Upper lobe of left lung (tissue), 6 donors: Measurements from ENCODE around the gene GK. TPM values are rescaled to one million over a fixed set of nuclear protein-coding genes. Genes with fewer than 3 reads are reported as not detected.

ENCODE experiments used
- ATAC-seq, 2 donors: fragments of 200-7000 bp; cut with Tn5 transposase; one replicate each; pipeline ENCODE4 v1.9.1; 2022; ENCODE audit warnings: mild to moderate bottlenecking in 2 of 2, moderate library complexity in 2 of 2; ENCODE audit not compliant: low FRiP score in 2 of 2
- DNase-seq, 2 donors: peaks; one replicate each; pipeline ENCODE4 v3.0.0-alpha.2; 2019 to 2020
- H3K27ac ChIP-seq, 4 donors: fragments of 200-600 bp; sonication (generic); one replicate each; pipeline ENCODE4 v1.5.1; 2016 to 2019
- H3K27me3 ChIP-seq, 4 donors: fragments of 200-600 bp; sonication (generic); one replicate each; pipeline ENCODE4 v1.5.1; 2017 to 2019
- H3K36me3 ChIP-seq, 4 donors: fragments of 200-600 bp; sonication (generic); one replicate each; pipeline ENCODE4 v1.5.1; 2016 to 2019
- H3K4me1 ChIP-seq, 4 donors: fragments of 200-600 bp; sonication (generic); one replicate each; pipeline ENCODE4 v1.5.1; 2018 to 2019
- H3K4me3 ChIP-seq, 4 donors: fragments of 200-600 bp; sonication (generic); one replicate each; pipeline ENCODE4 v1.5.1; 2017 to 2019; ENCODE audit warnings: mild to moderate bottlenecking in 2 of 4, moderate library complexity in 1 of 4
- H3K9me3 ChIP-seq, 4 donors: fragments of 200-600 bp; sonication (generic); one replicate each; pipeline ENCODE4 v1.5.1; 2018 to 2019
- EP300 ChIP-seq, 4 donors: sonication (generic); formaldehyde crosslinking; IDR thresholded peaks; one replicate each; pipeline ENCODE4 v1.5.1; 2017; ENCODE audit warnings: antibody characterized with exemption in 4 of 4, control low read depth in 2 of 4
- POLR2A ChIP-seq, 4 donors: fragments of 450-650 bp; IDR thresholded peaks; one replicate each; pipeline ENCODE4 v1.5.1; 2016 to 2017; ENCODE audit warnings: antibody characterized with exemption in 4 of 4, mild to moderate bottlenecking in 2 of 4
- POLR2AphosphoS5 ChIP-seq, 2 donors: sonication (generic); formaldehyde crosslinking; IDR thresholded peaks; one replicate each; pipeline ENCODE4 v1.5.1; 2017; ENCODE audit warnings: antibody characterized with exemption in 2 of 2
- WGBS, 2 donors: methylation state at CpG; one replicate each; pipeline ENCODE4 v1.1.5; 2017 to 2018; 5-methylcytosine and 5-hydroxymethylcytosine counted together
- total RNA-seq, 6 donors: library from RNA; depleted of rRNA in 4 of 6; stranded (reverse); fragments of >200 nt in 4 of 6; gene quantifications; one replicate each; pipeline versions ENCODE4 v1.1.0 to v1.2.1, GENCODE V29; 2016 to 2021
- TF ChIP-seq, protein P1 (sequence below), 6 experiments: fragments of 450-650 bp in 4 of 6; fragments of 200-600 bp in 2 of 6; sonication (generic) in 2 of 6; IDR thresholded peaks; one replicate each; pipeline ENCODE4 v1.5.1; 2016 to 2019; ENCODE audit warnings: antibody characterized with exemption in 6 of 6
- donor health status: DM: no; HTN: no; CAD: no; lungs with moderate emphysema.
- donor health status: DM: no; HTN: yes; CAD: no; lungs with severe emphysema.

The GK gene
- total RNA-seq, 6 donors from 2014 or later = 19.6 to 63.9 (median 32.2) TPM

DNA sequence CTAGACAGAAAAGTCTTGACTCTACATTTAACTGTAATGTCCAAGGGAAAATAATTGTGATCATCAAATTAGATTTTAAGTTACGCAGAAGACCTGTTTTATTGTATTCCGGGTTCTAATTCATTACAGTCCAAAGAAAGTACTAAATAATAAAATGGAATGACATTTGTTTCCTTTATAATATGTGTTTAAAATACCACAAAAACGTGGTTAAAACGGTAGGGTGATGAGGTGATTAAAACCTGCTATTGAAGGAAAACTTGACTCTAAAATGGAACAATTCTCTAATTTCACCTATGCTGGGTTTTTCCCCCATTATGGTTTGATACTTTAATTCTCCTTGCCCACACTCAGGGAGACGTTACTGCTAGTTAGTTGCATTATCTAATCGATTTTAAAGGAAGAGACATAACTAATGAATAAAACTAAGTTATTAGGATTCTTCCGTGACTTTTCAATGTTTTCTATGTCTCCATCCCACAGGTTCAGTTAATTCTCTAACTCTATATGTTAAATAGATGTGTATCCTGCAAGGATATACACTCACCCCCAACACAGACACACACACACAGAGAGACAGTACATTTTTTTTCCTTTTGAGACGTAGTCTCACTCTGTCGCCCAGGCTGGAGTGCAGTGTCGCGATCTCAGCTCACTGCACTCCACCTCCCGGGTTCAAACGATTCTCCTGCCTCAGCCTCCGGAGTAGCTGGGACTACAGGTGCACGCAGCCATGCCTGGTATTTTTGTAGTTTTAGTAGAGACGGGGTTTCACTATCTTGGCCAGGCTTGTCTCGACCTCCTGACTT, 80.8 kb downstream of the GK start:
- H3K27me3 ChIP-seq = no peaks in the 10 kb centered on the region
- TF ChIP-seq POLR2AphosphoS5 (IDR thresholded peaks at IDR 0.05) = no peak
- TF ChIP-seq, protein P1, sequence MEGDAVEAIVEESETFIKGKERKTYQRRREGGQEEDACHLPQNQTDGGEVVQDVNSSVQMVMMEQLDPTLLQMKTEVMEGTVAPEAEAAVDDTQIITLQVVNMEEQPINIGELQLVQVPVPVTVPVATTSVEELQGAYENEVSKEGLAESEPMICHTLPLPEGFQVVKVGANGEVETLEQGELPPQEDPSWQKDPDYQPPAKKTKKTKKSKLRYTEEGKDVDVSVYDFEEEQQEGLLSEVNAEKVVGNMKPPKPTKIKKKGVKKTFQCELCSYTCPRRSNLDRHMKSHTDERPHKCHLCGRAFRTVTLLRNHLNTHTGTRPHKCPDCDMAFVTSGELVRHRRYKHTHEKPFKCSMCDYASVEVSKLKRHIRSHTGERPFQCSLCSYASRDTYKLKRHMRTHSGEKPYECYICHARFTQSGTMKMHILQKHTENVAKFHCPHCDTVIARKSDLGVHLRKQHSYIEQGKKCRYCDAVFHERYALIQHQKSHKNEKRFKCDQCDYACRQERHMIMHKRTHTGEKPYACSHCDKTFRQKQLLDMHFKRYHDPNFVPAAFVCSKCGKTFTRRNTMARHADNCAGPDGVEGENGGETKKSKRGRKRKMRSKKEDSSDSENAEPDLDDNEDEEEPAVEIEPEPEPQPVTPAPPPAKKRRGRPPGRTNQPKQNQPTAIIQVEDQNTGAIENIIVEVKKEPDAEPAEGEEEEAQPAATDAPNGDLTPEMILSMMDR (IDR thresholded peaks at IDR 0.05) = no peak

DNA sequence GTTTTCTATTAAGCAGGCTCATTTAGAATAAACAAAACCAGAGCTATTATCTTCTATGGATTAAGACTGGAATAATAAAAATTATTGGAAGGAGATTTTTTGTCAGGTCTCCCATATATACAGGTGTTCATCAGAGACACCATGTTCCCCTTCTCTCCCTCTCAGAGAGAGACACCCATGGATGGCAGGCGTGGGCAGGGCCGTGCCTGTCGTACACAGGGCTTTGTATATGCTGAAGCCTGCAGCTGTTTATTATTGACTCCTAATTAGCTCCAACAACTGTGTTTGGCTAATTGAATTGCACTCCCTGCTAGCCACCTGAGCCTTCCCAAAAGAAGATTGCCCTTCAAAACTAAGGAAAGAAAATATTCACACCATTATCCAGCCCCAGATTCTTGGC, 81.6 kb downstream of the GK start:
- DNase-seq (no peak), ATAC-seq (no peak)
- WGBS, 2 donors = 53 to 59% methylated on average over 3 of the region's 3 CpGs
- no peaks in the 10 kb centered on the region for H3K36me3 ChIP-seq
- H3K4me3 ChIP-seq = no peak overlapping the region
- H3K27me3 ChIP-seq = no peaks in the 10 kb centered on the region
- TF ChIP-seq POLR2A (IDR thresholded peaks at IDR 0.05) = no peak
- no peak for TF ChIP-seq EP300 (IDR thresholded peaks at IDR 0.05)
- no peak for TF ChIP-seq POLR2AphosphoS5 (IDR thresholded peaks at IDR 0.05)
- TF ChIP-seq, protein P1 (IDR thresholded peaks at IDR 0.05) = no peak
- H3K27ac ChIP-seq = no peak overlapping the region
- H3K4me1 ChIP-seq = no peaks in the 10 kb centered on the region
- H3K9me3 ChIP-seq = no peaks in the 10 kb centered on the region

More for the DNA sequence above, 80.8 kb downstream of the GK start:
- no peak for ATAC-seq
- no peak overlapping the region for H3K27ac ChIP-seq
- no peaks in the 10 kb centered on the region for H3K4me1 ChIP-seq
- no peak for DNase-seq
- H3K4me3 ChIP-seq = no peak overlapping the region
- no peaks in the 10 kb centered on the region for H3K36me3 ChIP-seq
- no peaks in the 10 kb centered on the region for H3K9me3 ChIP-seq
- 67 to 75% methylated on average over 17 of the region's 17 CpGs for WGBS, 2 donors

DNA sequence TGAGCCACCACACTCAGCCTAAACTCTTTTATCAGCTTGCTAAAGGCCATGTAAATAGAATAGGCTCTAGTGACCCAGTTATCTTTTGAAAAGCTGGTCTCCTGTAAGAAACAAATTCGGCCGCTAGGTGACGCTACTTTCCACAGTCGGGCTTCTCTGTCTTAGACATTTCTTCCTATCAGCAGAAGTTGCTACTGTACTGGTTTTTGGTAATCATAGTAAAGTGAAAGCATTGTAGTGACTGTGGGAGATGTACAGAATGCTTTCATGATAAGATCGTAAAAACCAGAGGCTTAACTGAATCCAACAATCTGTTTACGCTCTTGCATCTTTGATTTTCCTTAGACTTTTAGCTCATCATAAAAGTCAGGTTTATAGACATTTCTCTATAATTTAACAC, 82.6 kb downstream of the GK start:
- Histone ChIP-seq H3K36me3 (no peaks in the 10 kb centered on the region), H3K9me3 (no peaks in the 10 kb centered on the region), H3K27me3 (no peaks in the 10 kb centered on the region), H3K4me3 (no peak overlapping the region), H3K4me1 (no peaks in the 10 kb centered on the region), H3K27ac (no peak overlapping the region)
- TF ChIP-seq POLR2AphosphoS5 (IDR thresholded peaks at IDR 0.05) = no peak
- TF ChIP-seq EP300 (IDR thresholded peaks at IDR 0.05) = no peak
- no peak for TF ChIP-seq POLR2A (IDR thresholded peaks at IDR 0.05)
- TF ChIP-seq, protein P1 (IDR thresholded peaks at IDR 0.05) = peak; percentile 27 to 67 (median 49)
- DNase-seq (peak in 1 of 2 donors; percentile 59), ATAC-seq (peak in 1 of 2 donors; percentile 29)
- WGBS, 2 donors = 13 to 19% methylated on average over 6 of the region's 6 CpGs

DNA sequence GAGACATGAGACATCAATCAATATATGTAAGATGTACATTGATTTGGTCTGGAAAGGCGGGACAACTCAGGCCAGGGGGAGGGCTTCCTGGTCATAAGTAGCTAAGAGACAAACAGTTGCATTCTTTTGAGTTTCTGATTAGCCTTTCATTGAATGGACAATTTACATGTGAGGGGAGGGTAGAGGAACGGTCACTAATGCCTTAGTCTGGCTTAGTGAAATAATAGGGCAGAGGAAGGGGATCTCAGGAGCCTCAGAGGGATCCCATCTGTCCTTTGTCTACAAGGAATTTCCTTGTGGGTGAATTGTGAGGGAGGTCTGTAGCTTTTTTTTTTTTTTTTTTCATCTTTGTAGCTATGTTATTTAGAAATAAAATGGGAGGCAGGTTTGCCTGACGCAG, 88.3 kb downstream of the GK start:
- no peak for ATAC-seq
- Histone ChIP-seq H3K36me3 (no peaks in the 10 kb centered on the region), H3K27ac (no peak overlapping the region), H3K27me3 (no peaks in the 10 kb centered on the region), H3K4me3 (no peak overlapping the region), H3K9me3 (no peaks in the 10 kb centered on the region), H3K4me1 (no peaks in the 10 kb centered on the region)
- no peak for DNase-seq
- WGBS, 2 donors = 55 to 69% methylated on average over 2 to 3 of the region's 3 CpGs
- TF ChIP-seq POLR2AphosphoS5 (IDR thresholded peaks at IDR 0.05) (no peak), POLR2A (IDR thresholded peaks at IDR 0.05) (no peak)
- TF ChIP-seq, protein P1 (IDR thresholded peaks at IDR 0.05) = no peak
